Left lobe of liver (tissue), 2 donors: ENCODE measurements around the gene AADAC. TPM values are rescaled to one million over a fixed set of nuclear protein-coding genes. Genes with fewer than 3 reads are reported as not detected.
"Not testable (repeated sequence)": the region's sequence is repeated elsewhere in the genome, so short reads cannot be mapped to it uniquely, and the experiment has no call there.

Source experiments
- ATAC-seq: fragments of 200-7000 bp; cut with Tn5 transposase; one replicate; pipeline ENCODE4 v1.9.1; 2020; ENCODE audit warnings: mild to moderate bottlenecking, moderate library complexity
- DNase-seq: peaks from one replicate; pipeline ENCODE4 v3.0.0-alpha.2; 2020; ENCODE audit warnings: low spot score
- total RNA-seq: library from RNA; stranded (reverse); gene quantifications from one replicate; pipeline ENCODE4 v1.2.1, GENCODE V29; 2021
- donor health status: DM: no; HTN: no; CAD: no; lungs with moderate emphysema.
- donor health status: DM: no; HTN: yes; CAD: no.

Gene AADAC
- total RNA-seq, 1 donor from 2014 or later: 184 TPM

DNA sequence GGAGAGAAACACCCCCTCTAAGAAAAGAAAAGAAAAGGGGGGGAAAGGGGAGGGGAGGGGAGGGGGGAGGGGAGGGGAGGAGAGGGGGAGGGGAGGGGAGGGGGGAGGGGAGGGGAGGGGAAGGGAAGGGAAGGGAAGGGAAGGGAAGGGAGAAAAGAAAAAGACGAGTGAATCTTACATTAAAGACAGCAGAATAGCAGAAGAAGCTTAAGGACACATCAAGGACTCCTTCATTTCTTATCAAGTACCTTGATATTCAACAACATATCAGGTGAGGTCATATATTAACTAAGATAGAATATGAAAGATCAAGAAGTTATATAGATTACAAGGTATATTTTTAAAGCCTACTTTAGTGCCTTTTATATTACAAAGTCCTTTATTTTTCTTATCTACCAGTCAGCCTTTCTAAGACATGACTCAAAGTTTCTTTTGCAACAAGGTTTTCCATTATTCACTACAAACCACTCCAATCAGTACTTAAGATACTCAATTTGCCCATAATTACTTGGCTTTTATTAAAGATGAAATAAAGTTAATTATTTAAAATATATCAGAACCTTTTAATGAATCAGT, 17.7 kb upstream of the AADAC start:
- ATAC-seq (no peak), DNase-seq (no peak)

DNA sequence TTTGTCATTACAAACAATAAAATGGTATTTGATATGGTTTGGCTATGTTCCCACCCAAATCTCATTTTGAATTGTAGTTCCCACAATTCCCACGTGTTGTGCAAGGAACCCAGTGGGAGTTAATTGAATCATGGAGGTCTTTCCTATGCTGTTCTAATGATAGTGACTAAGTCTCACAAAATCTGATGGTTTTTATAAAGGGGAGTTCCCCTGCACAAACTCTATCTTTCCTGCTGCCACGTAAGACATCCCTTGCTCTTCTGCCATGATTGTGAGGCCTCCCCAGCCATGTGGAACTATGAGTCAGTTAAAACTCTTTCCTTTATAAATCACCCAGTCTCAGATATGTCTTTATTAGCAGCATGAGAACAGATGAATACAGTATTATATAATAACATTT, 15.4 kb upstream of the AADAC start:
- no peak for DNase-seq
- ATAC-seq: no peak

DNA sequence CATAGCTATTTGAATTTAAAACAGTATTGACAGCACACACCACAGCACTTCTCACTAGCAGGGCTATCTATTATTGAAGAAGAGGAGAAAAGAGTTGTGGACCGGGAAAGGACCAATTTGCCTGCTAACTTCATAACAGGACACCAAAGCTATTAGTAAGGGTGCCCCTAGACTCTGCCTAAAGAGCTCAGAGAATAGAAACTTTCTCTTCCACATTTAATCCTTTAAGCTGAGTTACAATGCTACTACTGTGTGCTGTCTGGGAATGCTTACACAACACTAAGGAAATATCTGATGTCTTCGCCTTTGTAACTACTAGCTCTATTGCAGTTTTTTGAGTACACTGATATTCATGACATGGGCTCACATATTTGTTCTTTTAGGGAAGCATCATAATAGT, 13.5 kb upstream of the AADAC start:
- ATAC-seq: no peak
- DNase-seq: no peak

DNA sequence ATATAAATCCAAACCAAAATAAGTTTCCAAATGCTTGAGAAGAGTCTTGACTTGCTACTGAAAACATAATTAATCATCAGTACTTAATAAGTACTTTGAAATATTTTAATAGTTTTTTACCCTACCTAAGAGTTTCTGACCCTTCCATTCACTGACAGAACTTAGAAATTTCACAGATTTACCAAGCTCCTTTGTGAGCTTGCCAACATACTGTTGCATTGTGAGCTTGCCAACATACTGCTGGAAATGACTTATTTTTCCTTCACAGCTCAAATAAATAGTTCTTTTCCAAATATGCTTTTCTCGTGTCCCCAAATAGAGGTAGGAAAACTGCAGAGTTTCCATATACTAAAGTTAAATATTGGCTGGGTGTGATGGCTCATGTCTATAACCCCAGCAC, 9.6 kb upstream of the AADAC start:
- ATAC-seq (no peak), DNase-seq (no peak)

DNA sequence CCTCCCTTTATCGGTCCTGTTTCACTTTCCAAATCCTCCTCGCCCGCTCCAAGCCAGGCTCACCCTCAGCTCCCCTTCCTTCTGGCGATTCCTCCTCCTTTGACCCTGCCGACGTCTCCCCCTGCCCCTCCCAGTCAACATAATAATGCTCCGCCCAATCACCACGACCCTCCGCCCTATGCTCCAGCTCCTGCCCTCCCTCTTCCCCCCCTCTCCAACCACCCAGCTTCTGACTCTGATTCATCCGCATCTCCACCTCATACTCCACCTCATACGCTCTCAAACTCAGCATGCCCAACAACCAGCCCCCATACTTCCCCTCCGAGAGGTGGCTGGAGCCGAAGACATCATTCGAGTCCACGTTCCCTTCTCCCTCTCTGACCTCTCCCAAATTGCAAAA, 7.1 kb upstream of the AADAC start:
- DNase-seq (no peak), ATAC-seq (no peak)

DNA sequence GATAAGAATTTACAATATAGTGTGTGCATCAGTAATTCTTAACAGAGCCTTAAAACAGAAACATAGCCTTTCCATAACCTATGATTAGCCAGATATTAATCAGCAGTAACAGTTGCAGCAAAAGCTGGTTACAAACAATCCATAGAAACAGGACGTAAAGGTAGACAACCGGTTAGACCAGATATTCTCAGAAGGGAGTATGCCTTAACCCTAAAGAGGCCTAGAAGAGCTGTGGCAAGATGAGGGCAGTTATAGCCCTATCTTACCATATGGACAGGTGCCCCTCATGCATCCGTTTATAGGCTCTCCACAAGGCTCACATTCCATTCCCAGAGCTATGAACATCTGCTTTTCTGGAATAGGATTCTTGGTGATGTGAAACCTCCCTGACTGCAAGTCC, 5.0 kb upstream of the AADAC start:
- not testable (repeated sequence) for DNase-seq, ATAC-seq

DNA sequence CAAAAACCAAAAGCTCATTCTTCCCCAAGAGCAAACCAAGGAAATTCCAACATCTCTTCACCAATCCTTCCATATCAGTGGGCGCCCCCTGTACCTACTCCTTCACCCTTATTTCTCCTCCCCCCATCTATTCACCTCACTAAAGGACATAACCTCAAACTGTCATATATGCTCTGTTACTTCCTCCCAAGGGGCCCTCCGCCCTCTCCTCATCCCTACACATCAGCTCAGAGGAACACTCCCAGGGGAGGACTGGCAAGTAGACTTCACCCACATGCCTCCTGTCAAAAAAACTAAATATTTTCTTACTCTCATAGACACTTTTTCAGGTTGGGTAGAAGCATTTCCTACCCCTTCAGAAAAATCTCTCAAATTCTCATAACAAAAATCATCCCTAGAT, 2.4 kb upstream of the AADAC start:
- DNase-seq: no peak
- ATAC-seq: no peak

DNA sequence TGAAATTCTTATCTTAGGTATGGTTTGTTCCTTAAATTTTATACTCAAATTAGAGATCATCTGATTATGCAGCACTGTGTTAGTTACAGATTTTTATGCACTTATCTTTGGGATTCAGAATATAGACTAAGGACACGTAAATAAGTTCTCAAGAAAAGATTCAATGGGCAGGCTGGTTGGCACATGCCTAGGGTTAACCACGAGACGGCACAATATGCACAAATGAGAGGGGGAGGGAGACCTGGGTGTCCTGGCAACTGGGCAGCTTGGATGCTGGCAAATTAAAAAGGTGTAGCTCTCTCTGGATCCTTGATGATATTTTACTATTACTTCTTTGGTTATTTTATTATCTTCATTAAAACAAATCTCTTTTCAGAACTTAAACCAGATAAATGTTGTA, 672 bp downstream of the AADAC start:
- ATAC-seq (peak; percentile 81), DNase-seq (peak; percentile 76)

DNA sequence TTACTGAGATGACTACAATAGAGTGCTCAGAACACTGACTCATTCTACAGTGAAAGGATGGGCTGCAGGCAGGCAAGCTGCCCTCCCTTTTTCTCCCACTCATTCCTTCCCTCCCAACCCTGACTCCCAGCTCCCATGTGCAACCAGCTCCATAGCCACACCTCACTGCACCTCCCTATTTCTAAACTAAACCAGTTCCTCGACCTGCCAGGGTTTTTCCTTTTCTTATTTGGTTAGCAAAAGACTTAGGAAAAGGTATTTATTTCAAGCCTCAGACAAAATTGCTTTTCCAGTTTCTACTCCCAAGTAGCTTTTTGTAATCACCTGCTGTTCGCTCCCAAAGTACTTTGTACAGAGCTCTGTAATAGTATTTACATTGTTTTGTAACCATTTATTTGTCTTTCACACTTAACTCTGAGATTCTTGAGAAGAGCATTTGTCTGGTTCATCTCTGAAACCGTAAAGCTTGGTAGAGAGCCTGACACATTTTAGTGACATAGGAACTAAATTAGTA, 2.2 kb downstream of the AADAC start:
- peak; percentile 67 for ATAC-seq
- no peak for DNase-seq

DNA sequence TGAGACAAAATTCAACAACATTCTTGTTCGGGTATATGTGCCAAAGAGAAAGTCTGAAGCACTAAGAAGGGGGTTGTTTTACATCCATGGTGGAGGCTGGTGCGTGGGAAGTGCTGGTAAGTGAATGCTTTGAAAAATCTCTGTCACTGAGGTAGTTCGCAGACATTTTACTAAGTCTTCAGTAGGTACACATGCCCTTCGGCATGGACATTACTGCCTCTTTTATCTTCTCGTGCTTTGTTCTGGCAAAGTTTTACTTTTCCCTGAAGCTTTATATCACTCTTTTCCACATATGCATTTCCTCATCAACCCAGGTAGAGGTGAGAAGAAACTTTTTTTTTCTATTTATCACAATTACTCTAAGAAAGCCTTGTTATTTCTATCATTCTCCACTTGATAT, 3.6 kb downstream of the AADAC start:
- no peak for DNase-seq
- no peak for ATAC-seq

DNA sequence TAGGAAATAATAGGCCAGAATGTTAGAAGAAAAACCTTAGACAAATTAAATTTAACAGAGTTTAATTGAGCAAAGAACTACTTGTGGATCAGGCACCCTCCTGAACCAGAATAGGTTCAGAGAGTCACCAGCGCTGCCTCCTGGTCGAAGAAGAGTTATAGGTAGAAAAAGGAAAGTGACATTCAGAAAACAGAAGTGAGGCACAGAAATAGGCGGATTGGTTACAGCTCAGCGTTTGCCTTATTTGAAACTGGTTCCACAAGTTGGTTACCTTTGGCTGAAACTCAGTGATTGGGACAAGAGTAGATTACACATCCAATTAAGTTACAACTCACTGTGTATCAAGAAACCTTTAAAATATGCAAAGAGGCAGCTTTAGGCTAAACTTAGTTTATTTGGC, 4.4 kb downstream of the AADAC start:
- no peak for ATAC-seq
- DNase-seq: no peak

DNA sequence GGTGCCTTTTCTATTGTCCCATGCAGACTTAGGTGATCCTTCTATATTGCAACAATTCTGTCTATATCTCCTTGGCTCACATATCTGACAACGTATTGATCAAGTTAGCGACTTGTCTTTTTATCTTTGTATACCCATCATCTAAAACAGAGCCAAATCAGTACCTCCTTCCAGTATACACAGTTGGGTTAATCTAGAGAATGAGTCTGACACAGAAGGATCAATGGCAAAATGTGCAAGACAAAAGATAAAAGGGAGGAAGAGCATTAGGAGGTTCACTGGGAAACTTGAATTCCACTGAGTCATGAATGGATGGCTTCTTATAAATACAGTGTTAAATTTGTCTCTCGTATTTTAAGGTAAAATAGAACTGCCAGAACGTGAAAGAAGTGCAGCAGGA, 6.0 kb downstream of the AADAC start:
- ATAC-seq (no peak), DNase-seq (no peak)

DNA sequence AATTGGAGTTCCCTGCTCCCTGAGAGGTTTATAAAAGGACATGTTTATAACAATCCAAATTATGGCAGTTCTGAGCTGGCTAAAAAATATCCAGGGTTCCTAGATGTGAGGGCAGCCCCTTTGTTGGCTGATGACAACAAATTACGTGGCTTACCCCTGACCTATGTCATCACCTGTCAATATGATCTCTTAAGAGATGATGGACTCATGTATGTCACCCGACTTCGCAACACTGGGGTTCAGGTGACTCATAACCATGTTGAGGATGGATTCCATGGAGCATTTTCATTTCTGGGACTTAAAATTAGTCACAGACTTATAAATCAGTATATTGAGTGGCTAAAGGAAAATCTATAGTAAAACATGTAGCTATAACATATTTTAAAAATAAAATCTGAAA, 13.9 kb downstream of the AADAC start:
- DNase-seq: no peak
- no peak for ATAC-seq

DNA sequence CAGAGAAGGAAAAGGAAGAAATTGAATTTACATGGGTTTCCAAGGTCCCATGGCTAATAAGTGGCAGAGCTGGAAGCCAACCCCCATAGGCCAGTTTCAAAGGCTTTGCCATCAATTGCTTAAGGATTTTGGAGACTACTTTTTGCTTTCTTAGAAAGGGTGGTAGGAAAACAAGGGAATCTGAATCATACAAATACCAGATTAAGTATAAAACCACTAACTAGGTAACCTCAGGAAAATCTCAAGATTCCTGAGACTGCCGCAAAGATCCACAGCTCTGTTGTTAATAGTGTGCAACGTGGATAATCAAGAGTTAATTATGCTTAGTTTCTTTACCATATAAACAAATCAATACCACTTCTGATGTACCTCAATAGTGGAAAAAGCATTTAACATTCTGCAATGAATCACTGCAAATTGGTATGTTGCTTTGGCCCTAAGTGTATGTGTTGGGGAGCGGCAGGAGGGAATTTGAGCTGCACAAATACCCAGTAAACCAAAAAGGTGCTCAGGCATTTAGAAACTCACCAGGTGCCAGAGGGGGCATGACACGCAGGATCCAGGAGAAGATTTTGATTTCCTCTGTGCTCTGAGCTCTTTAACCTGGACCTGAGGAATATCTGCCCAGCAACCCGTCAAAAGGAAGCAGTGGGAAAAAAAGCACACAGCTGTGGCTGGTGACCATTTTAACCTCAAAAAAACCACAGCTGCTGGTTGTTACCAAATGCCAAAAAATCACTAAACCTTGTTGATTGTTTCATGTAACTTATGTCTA, 22.0 kb downstream of the AADAC start:
- DNase-seq (no peak), ATAC-seq (no peak)

DNA sequence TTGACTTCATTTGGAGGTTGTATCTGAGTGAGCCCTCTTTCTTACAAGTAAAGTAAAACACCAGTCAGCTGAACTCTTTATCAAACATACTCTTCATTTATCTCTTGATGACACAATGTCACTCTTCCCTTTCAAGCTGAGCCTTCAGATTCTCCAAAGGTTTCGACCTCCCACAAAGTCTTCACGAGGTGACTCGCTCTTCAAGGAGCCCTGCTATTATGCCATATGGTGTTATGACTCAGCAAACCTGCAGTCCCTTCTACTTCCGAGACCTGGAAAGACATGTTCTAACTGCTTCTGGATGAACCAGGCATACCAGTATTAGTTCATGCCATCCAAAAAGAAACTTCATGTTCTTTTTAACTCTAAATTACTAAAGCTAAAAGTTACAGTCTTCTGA, 23.1 kb downstream of the AADAC start:
- DNase-seq (no peak), ATAC-seq (peak; percentile 15)

DNA sequence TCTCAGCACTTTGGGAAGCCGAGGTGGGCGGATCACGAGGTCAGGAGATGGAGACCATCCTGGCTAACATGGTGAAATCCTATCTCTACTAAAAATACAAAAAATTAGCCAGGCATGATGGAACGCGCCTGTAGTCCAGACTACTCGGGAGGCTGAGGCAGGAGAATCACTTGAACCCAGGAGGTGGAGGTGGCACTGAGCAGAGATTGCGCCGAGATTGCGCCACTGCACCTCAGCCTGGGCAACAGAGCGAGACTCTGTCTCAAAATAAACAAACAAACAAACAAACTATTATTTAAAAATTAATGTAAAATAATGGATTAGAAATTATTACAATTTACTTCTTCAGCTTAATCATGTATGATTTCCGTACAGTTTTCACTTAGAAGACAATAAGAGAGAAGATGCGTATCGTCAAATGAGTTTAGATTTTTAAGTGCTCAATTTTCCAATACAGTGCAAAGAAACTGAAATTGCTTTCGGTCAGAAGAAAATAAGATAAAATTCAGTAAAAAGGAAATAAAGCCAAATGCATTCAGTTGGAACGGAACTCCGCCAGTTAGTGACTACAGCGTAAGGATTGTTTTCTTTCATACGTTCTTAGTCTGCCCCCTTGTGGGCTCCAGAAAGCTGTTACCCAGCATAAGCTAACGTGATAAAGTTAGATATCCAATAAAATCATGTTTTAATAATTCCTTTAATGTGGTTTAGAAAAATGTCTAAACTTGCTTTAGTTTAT, 24.8 kb downstream of the AADAC start:
- no peak for DNase-seq
- ATAC-seq: peak; percentile 91

DNA sequence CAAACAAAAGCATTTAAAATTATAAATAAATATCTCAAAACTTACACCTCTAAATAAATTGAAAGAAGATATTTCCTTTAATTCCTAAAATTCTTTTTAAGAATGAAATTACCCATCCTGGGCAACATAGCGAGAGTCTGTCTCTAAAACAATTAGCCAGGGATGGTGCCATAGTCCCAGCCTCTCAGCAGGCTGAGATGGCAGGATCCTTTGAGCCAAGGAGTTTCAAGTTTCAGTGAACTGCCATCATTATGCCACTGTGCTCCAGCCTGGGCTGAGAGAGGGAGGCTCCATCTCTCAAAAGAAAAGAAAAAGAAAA, 25.4 kb downstream of the AADAC start:
- no peak for ATAC-seq

DNA sequence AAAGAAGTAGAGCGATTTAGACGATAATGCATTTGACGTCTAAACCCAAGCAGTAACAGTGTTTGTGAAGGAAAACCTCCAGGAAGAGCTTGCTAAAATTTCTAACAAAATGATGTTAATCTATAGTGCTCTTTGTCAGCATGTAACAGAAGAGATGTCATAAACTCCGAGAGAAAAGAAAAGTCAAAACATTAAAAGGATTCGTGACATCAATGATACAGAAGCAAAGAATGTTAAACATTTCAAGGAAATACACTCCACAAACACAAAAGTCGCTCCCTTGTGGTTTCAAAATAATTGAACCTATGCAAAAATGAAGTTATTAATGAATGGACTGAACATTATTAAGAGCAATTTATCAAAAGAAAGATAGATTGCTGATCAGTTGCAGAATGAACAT, 27.9 kb downstream of the AADAC start:
- DNase-seq (no peak), ATAC-seq (no peak)

More for the DNA sequence above, 25.4 kb downstream of the AADAC start:
- DNase-seq: no peak

DNA sequence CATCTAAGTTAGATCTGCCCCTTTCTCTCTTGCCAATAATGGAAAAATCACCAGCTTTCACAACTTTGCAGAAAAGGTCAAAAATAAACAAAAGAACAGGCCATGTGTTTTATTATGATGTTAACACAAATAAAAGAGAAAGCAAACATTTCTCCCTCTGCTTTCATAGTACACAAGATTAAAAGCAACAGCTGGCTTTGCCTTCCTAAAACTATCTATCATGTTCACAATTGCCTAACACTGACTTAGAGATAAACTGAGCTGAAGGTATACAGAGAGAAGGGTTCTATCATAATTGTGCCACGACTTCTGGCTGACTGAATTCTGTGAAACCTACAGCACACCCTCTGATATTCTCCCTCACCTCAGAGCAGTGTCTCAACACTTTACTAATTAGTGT, 29.4 kb downstream of the AADAC start:
- ATAC-seq (peak; percentile 79), DNase-seq (no peak)

DNA sequence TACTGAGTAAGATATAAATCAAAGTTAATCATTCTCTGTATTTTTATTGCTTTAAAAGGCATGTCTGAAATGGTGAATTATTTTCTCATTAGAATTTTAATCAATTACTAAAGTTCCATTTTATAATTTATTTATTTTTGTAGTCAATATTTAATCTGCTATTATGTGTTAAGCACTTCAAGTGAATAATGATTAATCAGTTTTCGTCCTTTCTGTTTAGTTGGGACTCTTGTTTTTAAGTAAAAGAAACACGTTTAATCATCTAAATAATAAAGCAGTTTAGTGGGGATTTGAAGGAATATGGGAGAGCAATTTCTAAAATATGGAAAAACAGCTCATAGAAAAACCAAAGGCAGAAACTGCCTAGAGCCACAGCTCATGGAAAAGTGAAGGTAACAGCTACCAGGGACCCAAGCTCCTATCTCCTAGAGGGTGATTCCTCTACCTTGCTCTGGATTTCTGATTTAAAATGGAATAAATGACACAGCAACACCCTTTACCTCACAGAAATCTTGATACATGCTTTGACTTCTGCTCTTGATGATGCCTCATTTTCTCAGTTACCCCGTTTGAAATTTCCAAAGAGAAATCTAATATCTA, 31.5 kb downstream of the AADAC start:
- DNase-seq: no peak
- ATAC-seq: peak; percentile 69

DNA sequence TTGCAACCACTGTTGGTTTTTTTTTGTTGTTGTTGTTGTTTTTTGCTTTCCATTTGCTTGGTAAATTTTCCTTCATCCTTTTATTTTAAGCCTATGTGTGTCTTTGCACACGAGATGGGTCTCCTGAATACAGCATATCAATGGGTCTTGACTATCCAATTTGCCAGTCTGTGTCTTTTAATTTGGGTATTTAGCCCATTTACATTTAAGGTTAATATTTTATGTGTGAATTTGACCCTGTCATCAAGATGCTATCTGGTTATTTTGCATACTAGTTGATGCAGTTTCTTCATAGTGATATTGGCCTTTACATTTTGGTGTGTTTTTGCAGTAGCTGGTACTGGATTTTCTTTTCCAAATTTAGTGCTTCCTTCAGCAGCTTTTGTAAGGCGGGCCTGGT, 36.1 kb downstream of the AADAC start:
- DNase-seq, ATAC-seq: not testable (repeated sequence)
